OCI-LY7 (cell line): ENCODE data around the gene LRBA. TPM values are rescaled to one million over a fixed set of nuclear protein-coding genes. Genes with fewer than 3 reads are reported as not detected.
A peak's percentile ranks its signal among the peaks of the same experiment; 100 is the strongest.

Experiments used
- BruUV-seq: library from RNA; stranded (reverse); fragments of 400-500 nt; replicated peaks from 2 replicates; lab custom pipeline; 2021; lab: Mats Ljungman, UMichigan
- CTCF ChIA-PET: fragments of 300-600 bp; sonication (Branson Sonifier 250); formaldehyde crosslinking; loops from one replicate; lab custom pipeline; 2022; ENCODE audit warnings: antibody characterized with exemption; ENCODE audit not compliant: unreplicated experiment; lab: Charles Lee
- POLR2A ChIA-PET: fragments of 300-600 bp; sonication (Branson Sonifier 250); formaldehyde crosslinking; loops from one replicate; lab custom pipeline; 2022; ENCODE audit warnings: antibody characterized with exemption; lab: Charles Lee
- DNase-seq: peaks from one replicate; pipeline ENCODE4 v3.0.0-alpha.2; 2015; ENCODE audit warnings: low spot score
- H2AFZ ChIP-seq: fragments of 200-600 bp; sonication (generic), shearing (Covaris generic); 2 replicates; pipeline ENCODE4 v1.6.1; 2014; ENCODE audit warnings: mild to moderate bottlenecking, antibody characterized with exemption, low read length, moderate library complexity
- H3K27ac ChIP-seq: fragments of 200-600 bp; sonication (generic); 2 replicates; pipeline ENCODE4 v1.5.1; 2014; ENCODE audit warnings: mixed run types, low read depth, mild to moderate bottlenecking, moderate library complexity, low read length, inconsistent platforms; ENCODE audit not compliant: poor library complexity, severe bottlenecking
- H3K36me3 ChIP-seq: fragments of 200-600 bp; sonication (generic); 2 replicates; pipeline ENCODE4 v1.6.1; 2014; ENCODE audit warnings: mild to moderate bottlenecking, antibody characterized with exemption, low read length, moderate library complexity, mixed read lengths; ENCODE audit not compliant: insufficient read depth
- H3K4me1 ChIP-seq: fragments of 200-600 bp; sonication (generic); 2 replicates; pipeline ENCODE4 v1.5.1; 2014; ENCODE audit warnings: mild to moderate bottlenecking, low read length; ENCODE audit not compliant: insufficient read depth, poor library complexity, severe bottlenecking
- H3K4me2 ChIP-seq: fragments of 200-600 bp; sonication (generic); 2 replicates; pipeline ENCODE4 v1.6.1; 2014; ENCODE audit warnings: mild to moderate bottlenecking, low read length
- H3K4me3 ChIP-seq: fragments of 200-600 bp; sonication (generic); 2 replicates; pipeline ENCODE4 v1.5.1; 2014; ENCODE audit warnings: mild to moderate bottlenecking, low read depth, low read length; ENCODE audit not compliant: poor library complexity, severe bottlenecking
- H3K79me2 ChIP-seq: fragments of 200-600 bp; sonication (generic); 2 replicates; pipeline ENCODE4 v1.6.1; 2016; ENCODE audit warnings: low read depth, mild to moderate bottlenecking, low read length, moderate library complexity, mixed read lengths; ENCODE audit not compliant: insufficient read depth
- H3K9me2 ChIP-seq: fragments of 200-600 bp; sonication (generic); 2 replicates; pipeline ENCODE4 v1.6.1; 2016; ENCODE audit warnings: mild to moderate bottlenecking, low read length, mixed read lengths; ENCODE audit not compliant: insufficient read depth
- H3K9me3 ChIP-seq: fragments of 200-600 bp; sonication (generic); 2 replicates; pipeline ENCODE4 v1.6.1; 2014; ENCODE audit warnings: mild to moderate bottlenecking, mixed run types, low read length, mixed read lengths
- H4K20me1 ChIP-seq: fragments of 200-600 bp; sonication (generic); 2 replicates; pipeline ENCODE4 v1.6.1; 2014; ENCODE audit warnings: mild to moderate bottlenecking, antibody characterized with exemption, low read length, moderate library complexity, mixed read lengths; ENCODE audit not compliant: insufficient read depth
- CTCF ChIP-seq: fragments of 200-600 bp; sonication (generic); conservative IDR thresholded peaks from 2 replicates; pipeline ENCODE4 v1.5.1; 2014; ENCODE audit warnings: mild to moderate bottlenecking, antibody characterized with exemption, low read length, moderate library complexity, mixed read lengths
- EZH2phosphoT487 ChIP-seq: fragments of 200-600 bp; sonication (generic); IDR thresholded peaks from 2 replicates; pipeline ENCODE4 v1.6.1; 2018; ENCODE audit warnings: low read depth, borderline replicate concordance, mild to moderate bottlenecking, mixed run types, antibody characterized with exemption, low read length, moderate library complexity, mixed read lengths
- intact Hi-C: fragments of 100-400 bp; cut with micrococcal nuclease; formaldehyde crosslinking; loops from one replicate; pipeline ENCODE4 v1.10.0; 2022; ENCODE audit not compliant: unreplicated experiment
- total RNA-seq, 2 experiments: library from RNA; depleted of rRNA in 1 of 2; stranded (reverse); fragments of >200 nt in 1 of 2; shearing (Covaris generic) in 1 of 2; gene quantifications; 2 replicates each; pipeline ENCODE4 v1.2.3, GENCODE V29; 2014 to 2022

The LRBA gene
- total RNA-seq, 2 experiments from 2014 or later = 60.4 to 66.7 TPM

- no peak overlapping the region for H3K27ac ChIP-seq
- no peak for DNase-seq
- H3K9me3 ChIP-seq = no peaks in the 10 kb centered on the region
- no peak overlapping the region for H3K4me3 ChIP-seq
- H3K36me3 ChIP-seq = peaks cover 10% of the 10 kb centered on the region; the same call in 1 of the 2 replicates
- BruUV-seq = no TSS peak
- ChIA-PET POLR2A (interaction anchor here (0.5 to 0.8 kb wide), 2 partner anchors 55 to 528 kb away, joined by 3 read pairs; no protein-coding TSS in a partner anchor), CTCF (no interaction called here)
- H4K20me1 ChIP-seq = no peaks in the 10 kb centered on the region
- intact Hi-C loops = no loop called here
- no peaks in the 10 kb centered on the region; the same call in 1 of the 2 replicates for H3K79me2 ChIP-seq
- no peak overlapping the region for H2AFZ ChIP-seq
- TF ChIP-seq CTCF (no peak), EZH2phosphoT487 (no peak)
- no peaks in the 10 kb centered on the region for H3K9me2 ChIP-seq
- no peak overlapping the region for H3K4me2 ChIP-seq
- H3K4me1 ChIP-seq = peaks cover 21% of the 10 kb centered on the region
These were observed 331.2 kb downstream of the LRBA start for GRCh38 chr4:150683775-150684350.

- no peaks in the 10 kb centered on the region; the same call in 1 of the 2 replicates for H3K79me2 ChIP-seq
- H3K27ac ChIP-seq = peak overlapping the region; percentile 42
- intact Hi-C loops = no loop called here
- H3K4me1 ChIP-seq = peaks cover 21% of the 10 kb centered on the region
- ChIA-PET POLR2A (interaction anchor here (0.6 to 2.4 kb wide), 3 partner anchors 10 to 373 kb away, joined by 3 to 6 read pairs (median 3); no protein-coding TSS in a partner anchor), CTCF (no interaction called here)
- H2AFZ ChIP-seq = no peak overlapping the region
- no peaks in the 10 kb centered on the region for H3K9me2 ChIP-seq
- no peaks in the 10 kb centered on the region for H3K9me3 ChIP-seq
- DNase-seq = peak; percentile 70
- H3K36me3 ChIP-seq = peaks cover 10% of the 10 kb centered on the region; the same call in 1 of the 2 replicates
- BruUV-seq = no TSS peak
- no peaks in the 10 kb centered on the region for H4K20me1 ChIP-seq
- H3K4me2 ChIP-seq = peak overlapping the region; percentile 58
- no peak for TF ChIP-seq EZH2phosphoT487
- TF ChIP-seq CTCF = no peak
- peak overlapping the region; percentile 34 for H3K4me3 ChIP-seq
These were observed 333.0 kb downstream of the LRBA start for GRCh38 chr4:150682126-150682525.

- H4K20me1 ChIP-seq = no peaks in the 10 kb centered on the region
- TF ChIP-seq EZH2phosphoT487 = no peak
- TF ChIP-seq CTCF = no peak
- no TSS peak for BruUV-seq
- no peak overlapping the region for H3K4me2 ChIP-seq
- no peak for DNase-seq
- H3K4me3 ChIP-seq = no peak overlapping the region
- no peaks in the 10 kb centered on the region; the same call in 1 of the 2 replicates for H3K79me2 ChIP-seq
- no peaks in the 10 kb centered on the region for H3K9me2 ChIP-seq
- H2AFZ ChIP-seq = no peak overlapping the region
- H3K4me1 ChIP-seq = peaks cover 21% of the 10 kb centered on the region
- peaks cover 10% of the 10 kb centered on the region; the same call in 1 of the 2 replicates for H3K36me3 ChIP-seq
- ChIA-PET POLR2A (interaction anchor here (0.5 to 2.4 kb wide), 5 partner anchors 9 to 386 kb away, joined by 3 to 6 read pairs (median 3); no protein-coding TSS in a partner anchor), CTCF (no interaction called here)
- intact Hi-C loops = no loop called here
- no peak overlapping the region for H3K27ac ChIP-seq
- H3K9me3 ChIP-seq = no peaks in the 10 kb centered on the region
These were observed 334.0 kb downstream of the LRBA start for GRCh38 chr4:150681063-150681462.
